Thymus (tissue), 11 donors: ENCODE results near the gene EVA1A. TPM values are rescaled to one million over a fixed set of nuclear protein-coding genes. Genes with fewer than 3 reads are reported as not detected.

Experiments
- DNase-seq, 9 donors: peaks; one replicate each; pipeline ENCODE4 v3.0.0-alpha.2; 2013; ENCODE audit warnings: low spot score in 9 of 9, low read depth in 6 of 9, missing footprints in 1 of 9
- H3K27ac ChIP-seq, 2 donors: one replicate each; pipeline ENCODE4 v1.5.1; 2013; ENCODE audit warnings: control low read depth in 1 of 2, low read depth in 1 of 2, low read length in 1 of 2, mild to moderate bottlenecking in 1 of 2, moderate library complexity in 1 of 2
- H3K27me3 ChIP-seq, 2 donors: one replicate each; pipeline ENCODE4 v1.5.1; 2013; ENCODE audit warnings: low read length in 1 of 2; ENCODE audit not compliant: control insufficient read depth in 2 of 2, insufficient read depth in 1 of 2
- H3K36me3 ChIP-seq, 2 donors: one replicate each; pipeline ENCODE4 v1.5.1; 2013; ENCODE audit warnings: low read length in 1 of 2, mild to moderate bottlenecking in 1 of 2, moderate library complexity in 1 of 2; ENCODE audit not compliant: control insufficient read depth in 2 of 2, insufficient read depth in 2 of 2
- H3K4me1 ChIP-seq, 2 donors: one replicate each; pipeline ENCODE4 v1.5.1; 2013; ENCODE audit warnings: low read length in 2 of 2; ENCODE audit not compliant: control insufficient read depth in 2 of 2, insufficient read depth in 2 of 2
- H3K4me3 ChIP-seq, 2 donors: one replicate each; pipeline ENCODE4 v1.5.1; 2013; ENCODE audit warnings: low read length in 2 of 2, control low read depth in 1 of 2, mild to moderate bottlenecking in 1 of 2
- H3K9me3 ChIP-seq, 2 donors: one replicate each; pipeline ENCODE4 v1.5.1; 2013; ENCODE audit warnings: low read length in 1 of 2, mild to moderate bottlenecking in 1 of 2; ENCODE audit not compliant: control insufficient read depth in 2 of 2, insufficient read depth in 1 of 2
- WGBS: extraction: QIAGEN DNeasy Blood & Tissue Kit; methylation state at CpG from one replicate; pipeline ENCODE4 v1.1.7; 2013; 5-methylcytosine and 5-hydroxymethylcytosine counted together
- polyA plus RNA-seq: library from polyadenylated mRNA; stranded (reverse); fragments of 200-250 nt; gene quantifications from one replicate; pipeline ENCODE4 v1.2.3, GENCODE V29; 2013
- total RNA-seq: library from RNA; stranded (reverse); fragments of 120-200 nt; gene quantifications from one replicate; pipeline ENCODE4 v1.2.4, GENCODE V29; 2013
- donor health status: healthy.

Gene EVA1A
- total and polyA plus RNA-seq, 2 donors = 12.7 to 32.3 TPM

DNA sequence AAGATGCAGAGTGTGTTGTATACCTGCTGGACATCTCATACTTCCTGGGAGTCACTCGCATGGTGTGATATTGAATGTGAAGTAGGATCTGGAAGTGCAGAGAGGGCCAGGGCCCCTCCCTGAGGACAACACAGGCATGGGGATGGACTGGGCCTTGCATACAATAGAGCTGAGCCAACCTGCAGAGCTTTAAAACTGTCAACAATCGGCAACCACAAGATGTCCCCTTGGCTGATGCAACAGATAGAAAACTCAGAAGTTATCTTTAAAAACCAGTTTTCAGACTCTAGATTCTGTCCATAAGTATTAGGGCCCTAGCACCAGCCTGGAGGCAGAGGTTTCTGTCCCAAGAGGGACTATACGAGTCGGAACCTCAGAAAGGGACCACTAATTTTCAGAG lies 19.7 kb downstream of the EVA1A start:
- over 99% methylated on average over 4 of the region's 4 CpGs for WGBS
- H3K4me1 ChIP-seq = no peaks in the 10 kb centered on the region
- DNase-seq = no peak

DNA sequence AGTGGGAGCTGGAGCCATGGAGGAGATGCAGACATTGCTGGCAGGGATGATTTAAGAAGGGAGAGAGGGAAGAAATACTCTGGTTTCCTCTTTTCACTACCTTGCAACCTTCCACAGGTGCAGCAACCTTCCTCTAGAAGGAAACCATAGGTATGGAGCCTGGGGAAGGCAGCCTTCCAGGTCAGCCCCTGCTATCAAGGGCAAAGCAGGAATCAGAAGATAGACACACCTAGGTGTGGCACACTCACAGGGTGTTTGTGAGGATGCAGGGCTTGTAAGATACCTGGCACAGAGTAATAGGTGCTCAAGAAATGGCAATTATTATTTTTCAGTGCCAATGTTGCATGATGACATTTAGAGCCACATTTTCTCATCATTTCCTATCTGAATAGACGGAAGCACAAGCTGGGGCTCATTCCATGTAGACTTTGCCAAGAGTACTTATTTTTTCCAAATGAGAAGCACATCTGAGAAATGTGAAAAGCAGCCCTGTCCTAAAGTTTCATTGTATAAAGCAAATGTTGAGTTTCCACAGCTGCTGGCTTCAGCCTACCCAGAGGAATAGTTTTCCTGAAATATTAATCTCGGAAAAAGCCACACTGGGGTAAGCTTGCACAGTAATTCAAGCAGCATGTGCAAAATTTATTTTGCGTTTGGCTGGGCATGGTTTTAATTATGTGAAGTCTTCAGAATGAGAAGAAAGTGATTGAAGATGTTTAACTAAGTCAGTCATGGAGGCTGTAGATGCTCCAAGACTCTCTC lies 20.6 kb downstream of the EVA1A start:
- H3K4me3 ChIP-seq = no peak overlapping the region
- DNase-seq = no peak
- no peaks in the 10 kb centered on the region for H3K4me1 ChIP-seq
- H3K27ac ChIP-seq = no peak overlapping the region
- no peaks in the 10 kb centered on the region for H3K9me3 ChIP-seq
- WGBS = 90% methylated on average over 3 of the region's 3 CpGs
- H3K27me3 ChIP-seq = no peaks in the 10 kb centered on the region
- no peaks in the 10 kb centered on the region for H3K36me3 ChIP-seq

More for the DNA sequence above, 19.7 kb downstream of the EVA1A start:
- Histone ChIP-seq H3K36me3 (no peaks in the 10 kb centered on the region), H3K27me3 (no peaks in the 10 kb centered on the region), H3K4me3 (no peak overlapping the region), H3K27ac (no peak overlapping the region), H3K9me3 (no peaks in the 10 kb centered on the region)

- WGBS = 89% methylated on average over 6 of the region's 6 CpGs
- no peak for DNase-seq
- Histone ChIP-seq H3K27ac (no peak overlapping the region), H3K36me3 (no peaks in the 10 kb centered on the region), H3K9me3 (no peaks in the 10 kb centered on the region), H3K4me3 (no peak overlapping the region), H3K27me3 (no peaks in the 10 kb centered on the region), H3K4me1 (no peaks in the 10 kb centered on the region)
Observed at GRCh38 chr2:75538521-75539490, 21.9 kb downstream of the EVA1A start.

- Histone ChIP-seq H3K27me3 (no peaks in the 10 kb centered on the region), H3K36me3 (no peaks in the 10 kb centered on the region), H3K4me1 (no peaks in the 10 kb centered on the region), H3K9me3 (no peaks in the 10 kb centered on the region), H3K27ac (no peak overlapping the region), H3K4me3 (no peak overlapping the region)
- DNase-seq = no peak
- 95% methylated on average over 3 of the region's 3 CpGs for WGBS
Observed at GRCh38 chr2:75537658-75538057, 23.1 kb downstream of the EVA1A start.

DNA sequence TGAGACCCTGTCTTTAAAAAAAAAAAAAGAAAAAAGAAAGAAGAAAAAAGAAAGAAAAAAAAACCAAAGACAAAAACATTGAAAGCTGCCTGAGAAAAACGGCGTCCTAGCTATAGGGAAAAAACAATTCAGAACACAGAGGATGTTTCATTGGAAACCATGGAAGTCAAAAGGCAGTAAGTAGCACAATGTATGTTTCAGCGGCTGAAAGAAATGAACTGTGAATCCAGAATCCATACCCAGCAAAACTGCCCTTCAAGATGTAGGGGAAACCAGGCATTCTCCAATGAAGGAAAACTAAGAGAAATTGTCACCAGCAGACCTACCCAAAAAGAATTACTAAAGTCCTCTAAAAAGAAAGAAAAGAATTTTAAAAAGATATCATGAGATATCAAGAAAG lies 27.6 kb downstream of the EVA1A start:
- DNase-seq = no peak
- H3K4me3 ChIP-seq = no peak overlapping the region
- H3K9me3 ChIP-seq = no peaks in the 10 kb centered on the region
- H3K36me3 ChIP-seq = no peaks in the 10 kb centered on the region
- H3K27me3 ChIP-seq = no peaks in the 10 kb centered on the region
- no peak overlapping the region for H3K27ac ChIP-seq
- H3K4me1 ChIP-seq = no peaks in the 10 kb centered on the region
- 90% methylated on average over 3 of the region's 3 CpGs for WGBS

GRCh38 chr2:75532488-75532887 lies 28.3 kb downstream of the EVA1A start:
- H3K27me3 ChIP-seq = no peaks in the 10 kb centered on the region
- H3K9me3 ChIP-seq = no peaks in the 10 kb centered on the region
- H3K36me3 ChIP-seq = no peaks in the 10 kb centered on the region
- WGBS = 88% methylated on average over 1 of the region's 1 CpG
- no peak overlapping the region for H3K4me3 ChIP-seq
- no peaks in the 10 kb centered on the region for H3K4me1 ChIP-seq
- no peak overlapping the region for H3K27ac ChIP-seq
- DNase-seq = no peak

DNA sequence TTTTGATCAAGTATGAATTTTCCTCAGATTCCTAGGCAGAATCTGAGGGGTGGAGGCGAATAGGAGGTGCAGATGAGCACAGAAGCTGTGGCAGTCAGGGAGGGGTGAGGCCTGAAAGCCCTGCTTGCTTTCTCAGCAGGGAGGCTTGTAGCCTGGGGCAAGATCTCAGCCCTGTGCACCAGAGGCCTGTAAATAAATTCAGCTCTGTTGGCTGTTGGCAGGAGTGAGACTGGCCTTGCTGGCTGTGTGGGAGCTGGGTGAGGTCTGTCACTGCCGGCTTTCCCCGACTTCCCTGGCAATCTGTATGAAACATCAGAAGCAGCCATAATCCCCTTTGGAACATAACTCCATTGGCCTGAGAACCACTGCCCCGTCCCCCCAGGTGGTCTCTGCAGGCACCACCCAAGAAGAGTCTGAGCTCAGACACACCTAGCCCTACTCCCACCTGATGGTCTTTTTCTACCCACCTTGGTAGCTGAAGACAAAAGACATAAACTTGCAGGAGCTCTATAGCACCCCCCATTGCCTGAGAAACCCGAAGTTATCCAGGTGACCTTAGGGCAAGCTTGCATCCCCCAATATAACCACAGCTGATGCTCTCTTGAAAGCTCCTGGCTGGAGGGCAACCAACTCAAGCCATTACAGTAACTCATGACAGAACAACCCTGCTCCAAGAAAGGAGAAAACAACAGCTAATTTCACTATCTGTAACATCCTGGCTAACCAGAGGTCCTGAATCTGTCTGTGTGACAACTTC lies 32.3 kb downstream of the EVA1A start:
- no peak overlapping the region for H3K4me3 ChIP-seq
- DNase-seq = no peak
- H3K36me3 ChIP-seq = no peaks in the 10 kb centered on the region
- 89% methylated on average over 5 of the region's 5 CpGs for WGBS
- no peaks in the 10 kb centered on the region for H3K9me3 ChIP-seq
- no peaks in the 10 kb centered on the region for H3K27me3 ChIP-seq
- H3K4me1 ChIP-seq = no peaks in the 10 kb centered on the region
- H3K27ac ChIP-seq = no peak overlapping the region

- H3K27me3 ChIP-seq = no peaks in the 10 kb centered on the region
- no peak overlapping the region for H3K27ac ChIP-seq
- H3K9me3 ChIP-seq = no peaks in the 10 kb centered on the region
- DNase-seq = no peak
- H3K36me3 ChIP-seq = no peaks in the 10 kb centered on the region
- no peaks in the 10 kb centered on the region for H3K4me1 ChIP-seq
- no peak overlapping the region for H3K4me3 ChIP-seq
- WGBS = 93% methylated on average over 1 of the region's 1 CpG
Observed at GRCh38 chr2:75527676-75528075, 33.1 kb downstream of the EVA1A start.

GRCh38 chr2:75526842-75527241 lies 33.9 kb downstream of the EVA1A start:
- no peaks in the 10 kb centered on the region for H3K4me1 ChIP-seq
- H3K27ac ChIP-seq = no peak overlapping the region
- H3K9me3 ChIP-seq = no peaks in the 10 kb centered on the region
- H3K36me3 ChIP-seq = no peaks in the 10 kb centered on the region
- DNase-seq = no peak
- no peaks in the 10 kb centered on the region for H3K27me3 ChIP-seq
- H3K4me3 ChIP-seq = no peak overlapping the region
